HG03442 (cell line): Measurements from ENCODE around the gene BMPR1B.

Experiments
- ATAC-seq: cut with Tn5 transposase; IDR thresholded peaks from one replicate; pipeline ENCODE4 v1.9.1; 2021; ENCODE audit warnings: mild to moderate bottlenecking, moderate library complexity; ENCODE audit not compliant: unreplicated experiment

The BMPR1B gene

DNA sequence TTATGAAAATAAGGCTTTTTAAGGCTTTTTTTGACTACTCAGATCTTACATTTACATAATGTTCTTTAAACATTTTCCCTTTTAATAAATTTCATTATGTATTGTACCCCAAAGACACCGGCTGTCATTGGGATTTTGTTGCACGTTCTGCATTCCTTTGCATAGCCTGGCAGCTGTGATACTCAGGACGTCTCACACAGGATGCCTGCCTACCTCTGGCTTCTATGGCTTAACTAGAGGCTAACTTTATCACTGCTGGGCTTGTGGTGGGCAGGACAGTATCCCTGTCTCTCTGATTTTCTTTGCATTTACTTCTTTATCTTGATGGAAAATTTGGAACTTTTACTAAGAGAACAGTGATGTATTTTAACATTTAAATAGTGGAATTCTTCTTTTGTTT is 147.8 kb downstream of the BMPR1B start:
- no peak for ATAC-seq

GRCh38 chr4:94909645-94910044 is 151.9 kb downstream of the BMPR1B start:
- ATAC-seq = no peak

DNA sequence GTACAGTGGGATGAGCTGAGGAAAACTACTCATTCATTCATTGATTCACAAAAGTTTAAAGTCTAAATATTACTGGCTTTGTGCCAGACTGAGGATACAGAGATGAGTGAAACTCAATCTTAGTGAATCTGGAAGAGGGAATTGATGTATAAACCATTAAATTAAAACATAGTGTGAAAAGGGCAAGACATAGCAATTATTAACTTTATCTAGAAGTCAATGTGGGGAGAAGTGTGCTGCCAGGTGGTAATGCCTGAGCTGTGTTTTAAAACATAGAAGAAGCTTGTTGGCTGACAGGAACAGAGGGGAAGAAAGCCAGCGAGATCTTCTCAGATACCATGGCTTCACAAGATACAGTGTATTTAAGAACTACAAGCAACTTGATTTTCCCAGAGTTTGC is 153.4 kb downstream of the BMPR1B start:
- no peak for ATAC-seq

DNA sequence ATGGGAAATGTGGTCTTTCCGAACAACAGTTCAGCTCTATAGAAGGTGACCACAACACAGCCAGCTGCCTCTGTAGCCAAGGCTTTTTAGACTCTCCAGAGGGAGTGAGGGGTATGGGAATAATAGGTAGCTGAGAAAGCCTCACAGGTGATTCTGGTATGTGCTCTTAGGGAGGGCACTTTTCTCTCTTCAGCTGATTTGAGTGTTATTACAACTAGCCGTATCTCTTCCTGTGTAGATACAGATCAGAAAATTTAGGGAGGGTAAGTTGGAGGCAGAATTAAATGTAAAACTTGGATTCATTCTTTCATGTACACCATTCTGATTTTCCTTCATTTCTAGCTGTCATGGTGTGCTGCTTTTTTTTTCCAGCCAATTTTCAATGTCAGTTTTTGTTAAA is 154.9 kb downstream of the BMPR1B start:
- ATAC-seq = no peak

GRCh38 chr4:94913316-94913715 is 155.6 kb downstream of the BMPR1B start:
- ATAC-seq = no peak

DNA sequence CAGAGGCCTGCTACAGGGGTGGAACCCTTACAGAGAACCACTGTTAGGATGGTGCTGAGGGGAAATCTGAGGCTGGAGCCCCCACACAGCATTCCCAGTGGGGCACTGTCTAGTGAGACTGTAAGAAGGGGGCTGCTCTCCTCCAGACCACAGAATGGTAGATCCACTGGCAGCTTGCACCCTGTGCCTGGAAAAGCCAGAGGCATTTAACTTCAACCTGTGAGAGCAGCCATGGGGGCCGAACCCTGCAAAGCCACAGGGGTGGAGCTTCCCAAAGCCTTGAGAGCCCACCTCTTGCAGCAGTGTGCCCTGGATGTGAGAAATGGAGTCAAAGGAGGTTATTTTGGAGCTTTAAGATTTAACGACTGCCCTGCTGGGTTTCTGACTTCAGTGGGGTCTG is 159.4 kb downstream of the BMPR1B start:
- no peak for ATAC-seq

- ATAC-seq = no peak
Measured at GRCh38 chr4:94918543-94918942, 160.8 kb downstream of the BMPR1B start.

GRCh38 chr4:94920369-94920768 is 162.6 kb downstream of the BMPR1B start:
- ATAC-seq = no peak

GRCh38 chr4:94924566-94924965 is 166.8 kb downstream of the BMPR1B start:
- no peak for ATAC-seq

DNA sequence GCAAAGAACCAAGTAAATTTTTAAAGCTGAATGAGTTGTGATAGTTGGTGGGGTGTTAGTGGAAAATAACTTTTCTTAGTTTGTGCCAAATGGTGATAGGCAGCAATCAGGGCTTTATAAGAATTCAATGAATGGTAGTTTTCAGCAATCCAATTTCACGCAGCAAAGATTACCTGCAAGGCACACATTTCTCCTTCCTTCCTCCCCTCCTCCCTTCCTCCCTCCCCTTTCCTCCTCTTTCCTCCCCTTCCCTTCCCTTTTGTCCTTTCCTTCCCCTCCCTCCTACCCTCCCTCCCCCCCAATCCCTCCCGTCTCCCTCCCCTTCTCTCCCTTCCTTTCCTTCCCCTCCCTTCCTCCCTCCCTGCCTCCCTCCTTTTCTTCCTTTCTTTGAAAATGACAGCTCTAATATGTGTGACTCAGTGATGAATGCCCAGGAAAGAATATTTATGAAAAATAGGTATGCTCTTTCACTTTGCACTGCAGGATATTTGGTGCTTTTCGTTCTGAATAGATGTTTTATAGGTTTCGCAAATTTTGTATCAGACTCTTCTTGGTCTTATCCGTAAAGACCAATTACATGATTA is 168.1 kb downstream of the BMPR1B start:
- ATAC-seq = no peak

DNA sequence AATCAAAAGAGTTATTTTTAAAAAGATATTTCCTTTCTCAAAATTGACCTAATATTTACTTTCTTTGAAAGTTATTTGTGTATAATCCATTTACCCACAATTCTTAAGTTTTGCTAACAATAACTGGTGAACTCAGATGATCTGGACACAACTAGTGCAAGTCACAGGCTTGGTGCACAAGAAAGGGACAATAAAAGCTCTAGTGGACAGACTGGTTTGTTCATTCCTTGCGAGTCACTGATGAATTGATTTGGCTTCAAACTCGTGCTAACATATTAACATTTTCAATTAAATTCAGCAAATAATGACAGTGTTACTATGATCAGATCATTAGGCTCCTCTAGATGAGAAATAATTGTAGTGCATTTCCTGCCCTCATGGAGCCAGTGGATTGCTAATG is 169.2 kb downstream of the BMPR1B start:
- ATAC-seq = no peak

GRCh38 chr4:94927696-94928095 is 169.9 kb downstream of the BMPR1B start:
- no peak for ATAC-seq

DNA sequence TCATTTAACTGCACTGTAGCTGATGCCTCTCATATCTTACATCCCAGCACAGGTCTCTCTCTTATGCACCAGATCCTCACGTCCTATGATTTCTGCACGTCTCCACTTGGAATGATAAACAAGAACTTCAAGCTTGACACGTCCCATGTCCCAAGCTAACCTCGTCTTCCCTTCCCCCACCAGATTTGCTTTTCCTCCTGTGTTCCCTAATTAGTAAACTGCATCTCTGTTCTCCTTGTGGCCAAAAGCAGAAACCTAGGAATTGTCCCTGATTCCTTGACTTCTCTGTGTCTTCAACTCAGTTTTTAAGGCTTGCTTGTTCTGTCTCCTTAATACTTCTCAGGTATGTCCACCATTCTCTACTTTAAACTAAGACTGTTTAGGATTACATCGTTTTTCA is 171.9 kb downstream of the BMPR1B start:
- no peak for ATAC-seq

DNA sequence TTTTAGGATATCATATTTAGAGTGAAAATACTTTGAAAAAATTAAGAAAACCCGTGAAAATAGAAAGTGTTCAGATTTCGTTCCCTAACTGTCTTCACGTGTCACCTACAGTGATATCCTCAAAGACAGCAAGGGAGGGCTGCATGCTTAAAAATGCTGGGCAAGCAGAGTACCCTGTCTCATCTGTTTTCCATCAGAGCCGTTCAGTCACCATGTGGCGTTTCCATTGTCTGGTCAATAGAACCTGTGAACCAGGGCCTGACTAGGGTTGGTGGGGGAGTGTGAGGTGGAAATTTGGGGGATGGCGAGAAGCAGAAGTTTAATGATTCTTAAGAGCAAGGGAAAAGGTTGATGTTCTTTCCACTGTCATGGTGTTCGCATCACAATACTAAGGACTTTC is 173.9 kb downstream of the BMPR1B start:
- no peak for ATAC-seq

GRCh38 chr4:94932366-94932765 is 174.6 kb downstream of the BMPR1B start:
- ATAC-seq = no peak

DNA sequence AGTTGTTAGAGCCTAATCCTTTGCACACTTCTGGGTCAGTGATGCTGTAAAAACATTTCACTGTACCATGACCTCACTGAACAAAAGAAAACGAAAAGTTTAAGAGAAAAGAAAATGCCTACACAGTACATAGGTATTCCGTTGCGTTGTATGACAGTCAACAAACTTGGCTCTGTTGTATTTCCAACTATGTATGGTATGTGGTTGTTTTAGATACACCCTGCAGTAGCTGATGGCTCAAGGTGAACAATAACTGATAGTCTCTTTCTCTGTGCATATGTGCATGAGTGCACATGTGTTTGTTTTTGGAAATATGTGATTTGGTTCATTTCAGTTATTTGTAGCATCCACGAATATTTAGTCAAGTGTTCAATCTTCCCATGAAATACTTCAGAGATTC is 176.0 kb downstream of the BMPR1B start:
- ATAC-seq = no peak

- no peak for ATAC-seq
Measured at GRCh38 chr4:94934201-94934600, 176.4 kb downstream of the BMPR1B start.

DNA sequence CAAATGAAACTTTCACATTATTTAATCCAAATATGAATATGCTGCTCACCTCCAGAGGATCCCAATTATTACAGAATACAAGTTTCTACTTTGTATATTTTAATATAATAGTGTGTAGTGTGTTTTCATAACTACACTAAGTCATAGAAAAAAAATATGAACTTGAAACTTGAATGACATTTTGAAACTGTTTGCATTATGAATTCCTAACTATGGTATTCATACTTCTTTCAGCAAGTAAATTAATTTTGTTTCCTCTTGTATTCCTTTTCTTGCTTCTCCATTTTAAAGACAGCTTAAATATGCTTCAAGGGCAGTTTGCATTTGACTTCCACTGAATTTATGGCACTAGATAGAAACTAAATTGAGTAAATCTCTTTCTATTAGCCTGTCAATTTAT is 177.1 kb downstream of the BMPR1B start:
- ATAC-seq = no peak

GRCh38 chr4:94936854-94937253 is 179.1 kb downstream of the BMPR1B start:
- no peak for ATAC-seq

- no peak for ATAC-seq
Measured at GRCh38 chr4:94939791-94940519, 182.2 kb downstream of the BMPR1B start.

GRCh38 chr4:94940520-94940908 is 182.8 kb downstream of the BMPR1B start:
- ATAC-seq = no peak

DNA sequence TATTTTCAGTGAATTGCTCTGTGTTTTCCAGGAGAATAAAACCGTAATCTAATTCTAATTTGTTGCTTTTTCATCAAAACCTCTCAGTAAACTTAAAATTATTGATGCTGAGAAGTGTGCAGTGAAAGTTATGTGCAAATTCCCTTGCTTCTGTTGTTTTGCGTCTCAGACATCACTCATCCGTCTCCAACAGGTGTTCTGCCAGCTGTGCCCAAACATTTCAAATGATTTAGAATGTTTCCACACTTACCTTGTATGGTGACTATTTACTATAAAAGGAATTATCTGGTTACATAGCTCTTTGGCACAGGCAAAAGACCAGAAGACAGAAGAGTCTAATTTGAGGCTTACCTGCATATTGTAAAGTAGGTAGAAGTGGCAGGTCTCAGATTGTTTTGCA is 184.0 kb downstream of the BMPR1B start:
- no peak for ATAC-seq

- no peak for ATAC-seq
Measured at GRCh38 chr4:94944726-94945125, 187.0 kb downstream of the BMPR1B start.
